Rectal smooth muscle tissue (tissue), 1 donor: ENCODE data around the gene ARF6.

ENCODE experiments used
- H3K27ac ChIP-seq: one replicate; pipeline ENCODE4 v1.7.0; 2013; ENCODE audit warnings: low read depth, low read length, inconsistent platforms
- H3K27me3 ChIP-seq: one replicate; pipeline ENCODE4 v1.7.0; 2013; ENCODE audit warnings: low read length; ENCODE audit not compliant: control insufficient read depth, insufficient read depth
- H3K36me3 ChIP-seq: one replicate; pipeline ENCODE4 v1.7.0; 2013; ENCODE audit warnings: low read length; ENCODE audit not compliant: control insufficient read depth, insufficient read depth
- H3K4me1 ChIP-seq: one replicate; pipeline ENCODE4 v1.7.0; 2013; ENCODE audit warnings: low read length; ENCODE audit not compliant: control insufficient read depth, insufficient read depth
- H3K4me3 ChIP-seq: one replicate; pipeline ENCODE4 v1.7.0; 2013; ENCODE audit warnings: low read length
- H3K9ac ChIP-seq: one replicate; pipeline ENCODE4 v1.7.0; 2013; ENCODE audit warnings: low read length

The ARF6 gene

DNA sequence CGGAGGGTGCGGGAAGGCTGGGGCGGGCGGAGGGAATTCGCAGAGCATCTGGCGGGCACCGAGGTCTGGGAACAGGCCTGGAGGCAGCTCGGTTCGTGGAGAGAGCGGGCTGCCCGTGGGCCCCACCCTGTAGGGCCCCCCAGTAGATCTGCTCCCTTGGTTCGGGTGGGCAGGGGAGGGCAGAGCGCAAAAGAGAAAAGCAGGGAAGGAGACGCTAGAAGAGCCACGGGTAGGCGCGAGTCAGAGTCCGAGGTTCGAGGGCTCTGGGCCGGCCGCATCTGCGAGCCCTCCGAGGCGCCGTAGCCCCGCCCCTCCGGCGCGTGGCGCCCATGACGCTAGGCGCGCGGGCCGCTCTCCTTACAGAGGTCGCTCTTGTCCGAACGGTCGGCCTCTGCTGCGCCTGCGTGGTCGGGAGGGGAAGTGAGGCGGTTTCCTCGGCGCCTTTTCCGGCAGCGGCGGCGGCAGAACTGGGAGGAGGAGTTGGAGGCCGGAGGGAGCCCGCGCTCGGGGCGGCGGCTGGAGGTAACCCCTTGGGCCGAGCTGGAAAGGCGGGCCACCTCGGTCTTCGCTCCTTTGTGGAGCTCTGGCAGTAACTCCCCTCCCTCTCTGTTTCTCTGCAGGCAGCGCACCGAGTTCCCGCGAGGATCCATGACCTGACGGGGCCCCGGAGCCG lies at the start of gene ARF6:
Gene ARF6 (plus strand): TSS at position 447 of the 673 bp plus-strand sequence. CDS start 655 bp downstream, outside the sequence.
- peak within 1 kb of the TSS; percentile 98 for H3K4me3 ChIP-seq
- peaks cover 17% of the 10 kb centered on the region for H3K4me1 ChIP-seq
- no peaks in the 10 kb centered on the region for H3K27me3 ChIP-seq
- peak within 1 kb of the TSS; percentile 100 for H3K9ac ChIP-seq
- peak within 1 kb of the TSS; percentile 100 for H3K27ac ChIP-seq
- H3K36me3 ChIP-seq, result peaks cover 5% of the 10 kb centered on the region

DNA sequence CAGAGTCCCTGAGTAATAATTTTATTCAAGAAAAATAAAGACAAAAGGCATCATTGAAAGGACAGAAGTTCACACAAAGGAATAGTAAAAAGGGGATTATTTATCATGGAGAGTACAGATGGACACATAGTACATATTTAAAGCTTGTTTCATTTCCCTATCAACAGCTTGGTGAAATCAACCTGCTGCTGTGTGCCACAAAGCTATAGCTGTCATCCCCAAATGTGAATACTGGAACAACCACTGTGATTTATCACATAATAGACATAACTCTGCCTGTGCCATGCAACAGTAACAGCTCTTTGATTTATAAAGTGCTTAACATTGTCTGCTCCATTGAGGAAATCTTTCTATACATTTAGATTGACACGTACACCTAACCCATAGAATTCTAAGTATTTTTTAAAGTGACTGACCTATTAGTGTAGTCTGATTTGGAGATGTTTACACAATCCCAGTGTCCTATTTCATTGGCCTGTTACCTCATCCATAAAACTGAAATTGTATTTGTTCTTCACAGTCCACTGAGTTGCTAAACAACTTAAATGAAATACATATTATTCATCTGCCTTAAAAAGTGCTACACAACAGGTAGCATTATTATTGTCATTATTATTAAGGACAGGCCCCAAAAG lies 43.6 kb upstream of the ARF6 start:
- Histone ChIP-seq H3K4me3 (no peak overlapping the region), H3K27ac (no peak overlapping the region), H3K4me1 (no peaks in the 10 kb centered on the region), H3K27me3 (no peaks in the 10 kb centered on the region), H3K36me3 (peaks cover 7% of the 10 kb centered on the region), H3K9ac (no peak overlapping the region)

DNA sequence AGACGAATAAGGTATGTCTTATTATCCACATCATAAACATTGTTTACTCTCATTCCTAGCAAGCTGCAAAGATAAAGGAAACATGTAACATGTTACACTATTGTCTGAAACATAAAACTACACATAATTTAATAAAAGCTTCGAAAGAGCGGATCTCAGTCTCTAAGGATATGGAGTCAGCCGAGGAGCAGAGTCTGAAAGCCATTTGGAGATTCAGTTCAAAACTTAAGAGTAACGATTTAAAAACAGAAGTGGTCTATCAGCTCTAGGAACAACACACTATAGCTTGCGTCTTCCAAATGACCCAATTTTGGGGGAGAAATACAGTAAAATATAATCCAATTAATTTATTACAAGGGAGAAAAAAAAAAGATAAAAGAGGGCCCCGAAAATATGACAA lies 41.1 kb upstream of the ARF6 start:
- Histone ChIP-seq H3K4me3 (peak overlapping the region; percentile 82), H3K36me3 (peaks cover 4% of the 10 kb centered on the region), H3K4me1 (no peaks in the 10 kb centered on the region), H3K27me3 (no peaks in the 10 kb centered on the region), H3K27ac (peak overlapping the region; percentile 76), H3K9ac (peak overlapping the region; percentile 95)

DNA sequence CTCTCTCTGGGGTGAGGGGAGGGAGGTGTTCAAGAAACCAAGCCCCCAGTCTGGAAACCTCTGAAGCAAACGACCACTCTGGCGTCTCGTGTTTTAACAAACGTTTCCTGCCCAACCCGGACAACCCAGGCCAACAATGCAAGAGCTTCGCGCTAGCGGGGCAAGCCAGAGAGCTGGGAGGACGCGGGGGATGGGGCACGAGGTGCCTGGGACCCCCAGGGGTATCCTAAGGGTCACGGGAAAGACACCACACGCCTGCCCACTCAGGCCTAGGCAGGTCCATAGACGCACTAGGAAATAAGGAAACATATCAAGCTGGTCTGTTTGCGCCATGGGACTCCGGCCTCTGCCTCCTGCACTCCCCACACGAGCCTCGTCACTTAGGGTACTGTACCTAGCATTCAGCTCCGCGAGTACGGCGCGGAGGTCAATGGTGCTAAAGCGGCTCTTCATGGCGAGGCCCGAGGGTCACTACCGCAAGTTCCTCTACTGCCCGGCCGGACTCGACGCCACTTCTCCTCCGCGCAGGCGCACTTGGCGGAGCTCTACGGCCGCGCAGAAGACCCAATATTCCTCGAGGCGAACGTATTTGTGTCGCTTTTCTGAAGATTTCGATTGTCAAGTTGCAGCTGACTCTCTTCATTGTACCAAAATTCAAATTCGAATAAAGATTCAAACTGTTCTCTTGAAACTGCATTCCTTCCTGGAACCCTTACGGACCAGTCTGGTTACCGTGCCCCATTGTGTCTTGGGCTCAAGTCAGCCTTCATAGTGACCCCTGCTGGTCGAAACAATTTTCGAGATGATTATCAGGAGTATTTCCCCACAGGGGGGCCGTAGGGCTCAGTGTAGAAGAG lies 40.4 kb upstream of the ARF6 start, which contains the start of gene NEMF:
Gene NEMF (minus strand): TSS at position 488 of the 857 bp plus-strand sequence. CDS start 35 bp downstream, at position 453.
- Histone ChIP-seq H3K9ac (peak within 1 kb of the TSS; percentile 95), H3K27ac (peak within 1 kb of the TSS; percentile 76), H3K36me3 (peaks cover 4% of the 10 kb centered on the region), H3K4me1 (no peaks in the 10 kb centered on the region), H3K27me3 (no peaks in the 10 kb centered on the region), H3K4me3 (peak within 1 kb of the TSS; percentile 82)

DNA sequence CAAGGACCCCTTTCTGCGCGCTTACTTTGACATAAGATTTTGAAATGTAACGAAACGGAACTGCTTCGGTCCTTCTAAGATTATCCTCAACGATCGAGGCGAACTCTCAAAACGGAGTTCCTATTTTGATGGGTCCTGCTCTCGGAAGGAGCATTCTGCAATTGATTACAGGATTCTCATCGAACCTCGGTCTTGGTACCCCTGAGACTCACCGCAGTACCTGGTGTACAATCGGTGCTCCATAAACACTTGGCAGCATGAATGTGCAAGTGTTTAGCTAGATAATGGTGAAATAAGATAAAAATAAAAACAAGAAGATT lies 39.8 kb upstream of the ARF6 start:
- Histone ChIP-seq H3K27me3 (no peaks in the 10 kb centered on the region), H3K36me3 (peaks cover 4% of the 10 kb centered on the region), H3K27ac (peak overlapping the region; percentile 76), H3K9ac (peak overlapping the region; percentile 95), H3K4me3 (peak overlapping the region; percentile 82), H3K4me1 (no peaks in the 10 kb centered on the region)

DNA sequence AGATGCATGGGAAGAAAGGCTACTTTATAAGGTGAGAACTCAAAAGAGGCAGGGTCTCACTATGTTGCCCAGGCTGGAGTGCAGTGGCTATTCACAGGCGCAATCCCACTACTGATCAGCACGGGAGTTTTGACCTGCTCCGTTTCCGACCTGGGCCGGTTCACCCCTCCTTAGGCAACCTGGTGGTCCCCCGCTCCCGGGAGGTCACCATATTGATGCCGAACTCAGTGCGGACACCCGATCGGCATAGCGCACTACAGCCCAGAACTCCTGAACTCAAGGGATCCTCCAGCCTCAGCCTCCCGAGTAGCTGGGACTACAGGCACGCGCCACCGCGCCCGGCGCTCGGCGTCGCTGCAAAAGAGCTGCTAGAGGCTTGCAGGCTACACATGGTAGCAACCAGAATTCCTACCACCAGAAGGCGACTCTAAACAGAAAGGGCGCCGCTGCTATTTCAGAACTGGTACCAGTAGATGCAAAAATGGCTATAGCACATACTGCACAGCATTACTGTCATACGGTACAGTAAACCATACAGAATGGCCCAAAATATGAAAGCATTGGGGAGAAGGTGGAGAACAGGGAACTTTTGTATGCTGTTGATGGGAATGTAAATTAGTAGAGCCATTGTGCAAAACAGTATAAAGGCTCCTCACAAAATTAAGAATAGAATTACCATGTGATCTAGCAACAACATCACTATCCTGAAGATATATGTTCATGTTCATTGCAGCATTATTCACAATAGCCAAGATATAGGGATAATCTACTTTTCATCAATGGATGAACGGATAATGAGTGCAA lies 39.1 kb upstream of the ARF6 start:
- Histone ChIP-seq H3K27ac (no peak overlapping the region), H3K9ac (no peak overlapping the region), H3K4me3 (peak overlapping the region; percentile 59), H3K36me3 (peaks cover 4% of the 10 kb centered on the region), H3K27me3 (no peaks in the 10 kb centered on the region), H3K4me1 (no peaks in the 10 kb centered on the region)

DNA sequence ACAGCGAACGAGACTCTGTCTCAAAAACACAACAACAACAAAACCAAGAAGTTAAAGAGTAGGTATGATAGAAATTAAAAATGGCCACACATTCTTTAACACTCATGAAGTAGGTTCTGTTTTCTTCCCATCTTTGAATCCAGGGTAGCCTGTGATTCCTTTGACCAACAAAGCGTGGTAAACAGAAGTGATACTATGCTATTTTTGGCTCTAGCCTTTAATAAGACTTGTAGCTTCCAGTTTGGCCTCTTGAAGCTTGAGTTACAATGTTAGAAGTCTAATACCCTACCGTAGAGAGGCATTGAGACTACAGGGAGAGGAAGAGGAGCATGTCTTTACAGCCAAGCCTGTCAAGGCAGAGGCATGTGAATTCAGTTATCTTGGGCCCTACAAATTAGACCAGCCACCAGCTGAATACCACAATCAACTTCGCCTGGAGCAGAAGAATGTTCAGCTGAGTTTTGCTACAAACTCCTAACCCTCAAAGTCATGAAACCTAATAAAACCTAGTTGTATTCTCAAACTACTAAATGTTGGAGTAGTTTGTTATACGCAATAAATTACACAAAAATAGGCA lies 35.4 kb upstream of the ARF6 start:
- H3K4me3 ChIP-seq, result no peak overlapping the region
- H3K36me3 ChIP-seq, result no peaks in the 10 kb centered on the region
- H3K9ac ChIP-seq, result no peak overlapping the region
- no peak overlapping the region for H3K27ac ChIP-seq
- peaks cover 4% of the 10 kb centered on the region for H3K4me1 ChIP-seq
- H3K27me3 ChIP-seq, result no peaks in the 10 kb centered on the region

DNA sequence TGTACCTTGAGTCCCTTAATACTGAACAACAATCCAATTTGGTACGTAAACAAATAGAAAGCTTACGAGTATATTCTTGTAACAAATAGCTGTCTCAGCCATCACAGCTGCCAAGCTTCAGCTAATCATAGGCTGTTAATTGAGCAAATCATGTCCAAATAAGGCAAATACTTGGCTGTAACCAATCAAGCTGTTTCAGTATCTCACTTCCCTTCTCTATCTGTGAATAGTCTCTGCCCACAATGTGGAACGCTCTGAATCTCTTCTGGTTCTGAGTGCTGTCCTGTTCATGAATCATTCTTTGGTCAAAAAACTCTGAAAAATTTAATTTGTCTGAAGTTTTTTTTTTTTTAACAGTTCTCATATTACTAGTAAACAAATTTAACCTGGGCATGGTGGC lies 34.5 kb upstream of the ARF6 start:
- H3K4me1 ChIP-seq, result peaks cover 4% of the 10 kb centered on the region
- H3K27me3 ChIP-seq, result no peaks in the 10 kb centered on the region
- H3K27ac ChIP-seq, result no peak overlapping the region
- no peak overlapping the region for H3K4me3 ChIP-seq
- H3K36me3 ChIP-seq, result no peaks in the 10 kb centered on the region
- no peak overlapping the region for H3K9ac ChIP-seq

DNA sequence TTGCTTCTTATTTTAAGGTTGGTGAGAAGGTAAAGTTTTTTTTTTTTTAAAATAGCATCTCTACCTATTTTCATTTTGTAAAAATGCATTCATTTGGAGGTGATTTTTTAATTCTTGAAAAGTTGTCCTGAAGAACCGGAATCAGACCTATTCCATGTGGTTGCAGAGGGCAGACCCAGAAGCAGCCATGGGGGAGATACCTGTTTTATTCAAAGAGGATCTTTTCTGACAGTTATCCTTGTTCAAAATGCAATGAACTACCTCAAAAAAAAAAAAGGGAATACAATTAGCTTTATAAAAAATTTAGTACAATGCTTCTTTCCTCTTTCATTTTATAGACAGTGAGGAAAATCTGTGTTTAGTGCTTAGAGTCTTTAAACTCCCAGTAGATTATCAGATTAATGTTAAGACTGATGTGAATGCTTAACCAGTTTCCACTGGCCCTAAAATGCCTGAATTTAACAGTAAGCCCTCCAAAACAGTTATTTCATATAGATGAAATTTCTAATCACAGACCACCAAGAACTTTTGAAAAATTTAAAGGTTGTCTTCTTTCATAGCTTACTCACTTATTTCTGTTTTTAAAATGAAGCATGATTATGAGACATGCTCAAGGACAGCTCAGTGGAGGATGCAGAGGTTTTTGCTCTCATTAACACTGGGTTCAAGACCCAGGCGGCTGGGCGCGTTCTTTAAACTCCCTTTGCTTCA lies 31.7 kb upstream of the ARF6 start:
- Histone ChIP-seq H3K36me3 (no peaks in the 10 kb centered on the region), H3K27ac (peak overlapping the region; percentile 100), H3K4me1 (peaks cover 8% of the 10 kb centered on the region), H3K9ac (peak overlapping the region; percentile 99), H3K4me3 (peak overlapping the region; percentile 97), H3K27me3 (no peaks in the 10 kb centered on the region)

DNA sequence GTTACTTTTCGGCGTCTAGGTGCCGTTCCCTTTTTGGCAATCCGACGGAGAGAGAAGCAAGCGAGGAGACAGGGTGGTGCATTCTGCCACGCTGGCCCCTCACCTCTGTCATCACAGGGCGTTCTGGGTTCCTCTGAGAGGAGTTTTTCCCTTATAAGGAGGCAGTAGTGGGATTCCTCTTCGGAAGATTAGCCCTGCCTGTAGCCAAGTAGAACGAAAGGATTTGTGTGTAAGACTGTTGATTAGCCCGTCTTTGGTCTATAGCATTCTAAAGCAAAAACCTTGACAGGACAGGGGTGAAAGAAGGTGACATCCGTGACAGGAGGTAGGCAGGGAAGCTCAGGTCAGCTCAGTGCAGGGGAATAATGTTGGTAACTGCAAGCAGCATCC lies 31.2 kb upstream of the ARF6 start:
- Histone ChIP-seq H3K4me3 (peak overlapping the region; percentile 97), H3K27me3 (no peaks in the 10 kb centered on the region), H3K9ac (peak overlapping the region; percentile 99), H3K4me1 (peaks cover 8% of the 10 kb centered on the region), H3K36me3 (no peaks in the 10 kb centered on the region), H3K27ac (peak overlapping the region; percentile 100)

DNA sequence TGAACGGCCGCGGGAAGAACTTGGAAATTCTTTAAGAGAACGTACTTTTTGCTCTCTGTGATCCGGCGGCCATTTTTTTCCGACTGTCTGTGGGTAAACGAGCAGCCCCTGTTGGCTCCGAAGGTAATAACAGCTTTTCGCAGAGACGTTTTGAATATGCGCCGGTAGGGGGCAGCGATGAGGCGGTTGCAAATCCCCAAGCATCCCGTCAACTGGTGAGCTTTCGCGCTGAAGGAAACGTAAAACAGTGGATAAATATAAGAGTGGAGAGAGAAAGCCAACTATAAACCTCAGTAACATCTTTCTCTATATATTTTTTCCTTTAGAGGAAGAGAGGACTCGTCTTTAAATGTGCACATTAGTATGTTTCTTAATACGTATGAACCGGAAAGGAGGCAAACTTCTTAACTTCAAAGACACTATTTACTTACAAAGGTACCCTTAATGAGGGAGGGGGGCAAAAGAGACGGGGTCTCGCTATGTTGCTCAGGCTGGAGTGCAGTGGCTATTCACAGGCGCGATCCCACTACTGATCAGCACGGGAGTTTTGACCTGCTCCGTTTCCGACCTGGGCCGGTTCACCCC lies 30.7 kb upstream of the ARF6 start:
- Histone ChIP-seq H3K9ac (peak overlapping the region; percentile 99), H3K4me3 (peak overlapping the region; percentile 97), H3K36me3 (no peaks in the 10 kb centered on the region), H3K27me3 (no peaks in the 10 kb centered on the region), H3K4me1 (peaks cover 8% of the 10 kb centered on the region), H3K27ac (peak overlapping the region; percentile 100)
